Retinal pigment epithelial cell (primary cell): Measurements from ENCODE around the gene FAM161A.
"Not testable (repeated sequence)": the region's sequence is repeated elsewhere in the genome, so short reads cannot be mapped to it uniquely, and the experiment has no call there.

Experiments used
- DNase-seq: peaks from one replicate; pipeline ENCODE4 v3.0.0-alpha.2; 2010; ENCODE audit warnings: low read depth
- H3K4me3 ChIP-seq: 2 replicates; pipeline ENCODE4 v1.5.1; 2011; ENCODE audit warnings: mild to moderate bottlenecking, low read length, control low read depth, moderate library complexity
- TF ChIP-seq, protein P1 (sequence below): conservative IDR thresholded peaks from 2 replicates; pipeline ENCODE4 v1.5.1; 2011; ENCODE audit warnings: low read depth, low read length, control low read depth, inconsistent platforms

The FAM161A gene

DNA sequence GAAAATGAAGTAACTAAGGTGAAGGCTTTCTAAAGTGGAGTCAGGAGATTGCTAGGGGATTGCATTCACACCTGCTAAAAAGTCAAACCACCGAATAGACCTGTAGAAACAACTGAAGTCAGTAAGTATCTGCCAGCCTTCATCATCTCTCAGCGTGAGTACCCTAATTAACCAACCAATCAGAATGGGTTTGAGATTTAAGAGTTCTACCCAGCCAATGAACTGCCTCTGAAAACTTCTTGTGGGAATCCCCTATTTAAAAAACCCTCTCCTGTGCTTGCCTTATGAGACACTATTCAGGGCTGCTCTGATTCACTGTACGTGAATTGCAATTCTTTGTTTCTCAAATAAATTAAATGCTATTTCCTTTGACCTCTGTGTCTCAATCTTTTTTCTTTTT lies 3.4 kb upstream of the FAM161A start:
- no peak overlapping the region for H3K4me3 ChIP-seq
- TF ChIP-seq, protein P1, sequence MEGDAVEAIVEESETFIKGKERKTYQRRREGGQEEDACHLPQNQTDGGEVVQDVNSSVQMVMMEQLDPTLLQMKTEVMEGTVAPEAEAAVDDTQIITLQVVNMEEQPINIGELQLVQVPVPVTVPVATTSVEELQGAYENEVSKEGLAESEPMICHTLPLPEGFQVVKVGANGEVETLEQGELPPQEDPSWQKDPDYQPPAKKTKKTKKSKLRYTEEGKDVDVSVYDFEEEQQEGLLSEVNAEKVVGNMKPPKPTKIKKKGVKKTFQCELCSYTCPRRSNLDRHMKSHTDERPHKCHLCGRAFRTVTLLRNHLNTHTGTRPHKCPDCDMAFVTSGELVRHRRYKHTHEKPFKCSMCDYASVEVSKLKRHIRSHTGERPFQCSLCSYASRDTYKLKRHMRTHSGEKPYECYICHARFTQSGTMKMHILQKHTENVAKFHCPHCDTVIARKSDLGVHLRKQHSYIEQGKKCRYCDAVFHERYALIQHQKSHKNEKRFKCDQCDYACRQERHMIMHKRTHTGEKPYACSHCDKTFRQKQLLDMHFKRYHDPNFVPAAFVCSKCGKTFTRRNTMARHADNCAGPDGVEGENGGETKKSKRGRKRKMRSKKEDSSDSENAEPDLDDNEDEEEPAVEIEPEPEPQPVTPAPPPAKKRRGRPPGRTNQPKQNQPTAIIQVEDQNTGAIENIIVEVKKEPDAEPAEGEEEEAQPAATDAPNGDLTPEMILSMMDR: no peak
- DNase-seq: no peak

DNA sequence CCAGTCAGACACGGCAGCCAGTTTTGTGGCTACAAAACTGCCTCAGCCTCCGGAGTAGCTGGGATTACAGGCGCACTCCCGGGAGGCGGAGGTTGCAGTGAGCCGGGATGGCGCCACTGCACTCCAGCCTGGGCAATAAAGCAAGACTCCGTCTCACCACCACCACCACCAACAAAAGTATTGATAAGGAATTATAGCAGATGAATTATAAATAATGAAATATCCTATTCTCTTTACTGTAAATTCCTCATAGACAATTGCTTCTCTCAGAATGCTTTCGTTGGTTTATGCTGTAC lies 1.4 kb upstream of the FAM161A start:
- TF ChIP-seq, protein P1: no peak
- H3K4me3 ChIP-seq: peak overlapping the region; percentile 78
- no peak for DNase-seq

DNA sequence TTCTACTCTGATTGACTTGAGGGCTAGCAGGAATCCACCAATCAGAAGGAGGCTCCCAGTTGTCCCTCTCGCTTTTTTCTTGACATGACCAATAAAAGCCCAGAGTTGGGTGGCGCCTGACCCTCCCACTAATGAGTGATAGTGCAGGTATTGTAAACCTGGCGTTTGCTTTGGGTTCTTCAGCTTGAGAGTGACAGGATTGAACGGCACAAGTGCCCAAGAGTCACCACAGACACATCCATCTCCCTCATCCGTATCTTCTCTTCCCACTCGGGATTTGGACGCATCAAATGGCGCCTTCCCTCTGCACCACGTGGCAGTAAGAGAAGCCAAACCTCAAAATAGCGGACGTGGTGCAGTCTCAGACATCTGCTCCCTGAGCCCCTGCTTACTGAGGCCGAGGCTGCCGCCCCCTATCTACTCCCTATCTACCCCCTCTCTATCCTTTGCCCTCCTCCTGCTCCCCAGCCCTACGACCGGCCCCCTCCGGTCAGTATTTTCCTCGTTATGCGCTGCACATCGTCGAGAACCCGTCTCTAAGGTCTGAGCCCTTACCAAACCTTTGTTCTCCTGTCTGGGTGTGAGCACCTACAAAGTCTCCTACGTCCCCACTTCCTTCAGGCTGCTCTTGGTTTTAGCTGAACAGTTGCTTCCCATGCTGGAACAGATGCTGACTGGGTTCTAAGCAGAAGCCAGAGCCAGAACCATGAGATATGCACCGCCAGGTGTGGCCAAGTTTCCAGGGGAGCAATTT lies 881 bp upstream of the FAM161A start:
- peak overlapping the region; percentile 78 for H3K4me3 ChIP-seq
- peak; percentile 92 for DNase-seq
- TF ChIP-seq, protein P1: peak; percentile 9

DNA sequence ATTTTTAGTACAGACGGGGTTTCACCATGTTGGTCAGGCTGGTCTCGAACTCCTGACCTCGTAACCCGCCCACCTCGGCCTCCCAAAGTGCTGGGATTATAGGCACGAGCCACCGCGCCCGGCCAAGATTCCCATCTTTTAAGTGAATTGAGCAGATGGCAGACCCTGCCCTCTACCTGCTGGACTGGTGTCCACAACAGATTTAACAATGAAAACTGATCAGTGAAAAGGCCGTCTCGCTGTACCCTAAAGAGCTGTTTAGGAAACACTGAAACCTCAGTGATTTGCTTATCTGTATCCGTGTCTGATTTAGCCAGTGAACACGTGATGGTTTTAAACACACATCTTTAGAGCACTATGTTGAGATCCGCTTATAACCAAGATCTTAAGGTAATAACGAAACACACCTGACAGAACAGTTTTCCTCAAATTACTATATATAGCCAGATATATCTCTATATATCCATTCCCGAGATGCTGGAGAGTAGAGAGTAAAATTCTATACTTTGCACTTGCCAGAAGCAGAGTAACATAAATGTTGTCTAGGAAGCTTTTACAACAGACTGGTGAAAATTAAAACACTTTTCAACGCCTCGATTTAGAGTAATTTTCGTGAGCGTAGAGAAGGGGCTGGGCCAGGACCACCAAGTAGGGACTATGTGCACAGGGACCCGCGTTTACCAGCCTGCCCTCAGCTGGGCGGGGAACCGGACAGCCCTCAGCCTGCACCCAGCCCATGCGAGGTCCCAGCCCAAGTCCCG lies 594 bp downstream of the FAM161A start:
- TF ChIP-seq, protein P1: peak; percentile 28
- peak; percentile 10 for DNase-seq
- H3K4me3 ChIP-seq: peak overlapping the region; percentile 78

DNA sequence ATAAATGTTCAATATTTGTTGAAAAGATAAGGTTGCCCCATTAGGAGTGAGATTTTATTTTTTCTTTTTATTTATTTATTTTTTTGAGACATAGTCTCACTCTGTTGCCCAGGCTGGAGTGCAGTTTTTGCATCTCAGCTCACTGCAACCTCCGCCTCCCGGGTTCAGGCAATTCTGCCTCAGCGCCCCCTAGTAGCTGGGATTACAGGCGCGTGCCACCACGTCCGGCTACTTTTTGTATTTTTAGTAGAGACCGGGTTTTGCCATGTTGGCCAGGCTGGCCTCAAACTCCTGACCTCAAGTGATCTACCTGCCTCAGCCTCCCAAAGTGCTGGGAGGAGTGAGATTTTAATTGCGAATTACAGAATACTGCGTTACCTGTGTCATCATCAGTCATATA lies 2.6 kb downstream of the FAM161A start:
- DNase-seq, H3K4me3 ChIP-seq: not testable (repeated sequence)

DNA sequence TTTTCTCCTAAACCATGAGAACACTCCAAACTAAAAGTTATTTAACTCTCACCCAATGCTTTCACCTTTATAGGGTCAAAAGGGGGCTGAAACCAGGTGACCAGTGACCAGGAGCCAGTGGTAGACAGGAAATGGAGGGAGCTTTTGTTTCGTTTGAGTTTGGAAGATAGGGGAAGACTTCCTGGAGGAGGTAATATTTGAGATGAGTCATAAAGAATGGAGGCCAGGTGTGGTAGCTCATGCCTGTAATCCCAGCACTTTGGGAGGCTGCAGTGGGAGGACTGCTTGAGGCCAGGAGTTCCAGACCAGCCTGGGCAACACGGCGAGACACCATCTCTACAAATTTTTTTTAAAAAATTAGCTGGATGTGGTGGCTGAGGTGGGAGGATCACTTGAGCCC lies 8.5 kb downstream of the FAM161A start:
- no peak for DNase-seq
- no peak overlapping the region for H3K4me3 ChIP-seq
- TF ChIP-seq, protein P1: no peak

DNA sequence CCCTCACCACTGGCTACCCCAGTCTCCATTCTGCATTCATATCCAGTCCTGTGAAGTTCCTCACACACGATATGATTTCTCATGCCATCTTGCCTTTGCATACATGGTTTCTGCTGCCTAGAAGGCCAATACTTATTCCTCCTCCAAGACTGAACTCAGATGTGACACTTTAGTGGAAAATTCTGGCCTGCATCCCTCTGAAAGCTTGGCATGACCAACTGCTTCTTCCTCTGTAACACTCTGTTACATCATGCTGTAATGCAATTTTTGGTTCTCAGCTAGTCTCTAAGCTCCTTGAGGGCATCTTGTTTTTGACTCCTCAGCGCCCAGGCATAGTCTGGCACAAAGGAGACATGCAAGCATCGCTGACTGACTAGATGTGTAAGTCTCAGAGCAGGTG lies 12.6 kb downstream of the FAM161A start:
- TF ChIP-seq, protein P1: no peak
- no peak for DNase-seq
- no peak overlapping the region for H3K4me3 ChIP-seq
